ENCODE results near the gene EPHB2.
"Not testable (repeated sequence)": the region's sequence is repeated elsewhere in the genome, so short reads cannot be mapped to it uniquely, and the experiment has no call there.

The EPHB2 gene

GRCh38 chr1:22843441-22844183, 133.0 kb downstream of the EPHB2 start:
- H3K27me3 Mint-ChIP-seq (ENCODE audit: low read depth), result peaks cover 17% of the 10 kb centered on the region
- H3K27ac Mint-ChIP-seq; DNase-seq (ENCODE audit: low spot score): not testable (repeated sequence)

DNA sequence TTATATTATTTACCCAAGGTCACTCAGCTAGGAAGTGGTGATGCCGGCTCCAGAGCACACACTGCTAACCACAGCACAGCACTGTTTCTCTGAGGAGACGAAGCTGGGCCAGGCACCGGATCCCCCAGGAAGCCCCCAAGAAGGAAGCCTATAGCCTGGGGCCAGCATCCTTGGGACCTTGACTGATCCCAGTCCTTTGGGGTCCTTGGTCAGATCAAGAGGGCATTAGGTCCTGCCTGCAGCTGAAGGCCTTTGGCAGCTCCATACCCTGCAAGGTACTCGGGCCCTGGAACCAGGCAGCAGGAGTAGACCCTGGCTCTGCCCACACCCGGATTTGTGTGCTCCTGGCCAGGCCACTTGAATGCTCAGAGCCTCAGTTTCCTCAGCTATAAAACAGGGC, 134.0 kb downstream of the EPHB2 start:
- H3K4me1 Mint-ChIP-seq (ENCODE audit: low read depth), result no peaks in the 10 kb centered on the region
- H3K4me3 Mint-ChIP-seq, result no peak overlapping the region
- H3K9me3 Mint-ChIP-seq, result no peaks in the 10 kb centered on the region
- peaks cover 17% of the 10 kb centered on the region for H3K27me3 Mint-ChIP-seq (ENCODE audit: low read depth)
- no peak for DNase-seq (ENCODE audit: low spot score)
- H3K27ac Mint-ChIP-seq, result no peak overlapping the region
- no peaks in the 10 kb centered on the region for H3K36me3 Mint-ChIP-seq (ENCODE audit: low read depth)

More at GRCh38 chr1:22843441-22844183, 133.0 kb downstream of the EPHB2 start:
- not testable (repeated sequence) for H3K36me3 Mint-ChIP-seq (ENCODE audit: low read depth); H3K4me3 Mint-ChIP-seq; H3K4me1 Mint-ChIP-seq (ENCODE audit: low read depth); H3K9me3 Mint-ChIP-seq

DNA sequence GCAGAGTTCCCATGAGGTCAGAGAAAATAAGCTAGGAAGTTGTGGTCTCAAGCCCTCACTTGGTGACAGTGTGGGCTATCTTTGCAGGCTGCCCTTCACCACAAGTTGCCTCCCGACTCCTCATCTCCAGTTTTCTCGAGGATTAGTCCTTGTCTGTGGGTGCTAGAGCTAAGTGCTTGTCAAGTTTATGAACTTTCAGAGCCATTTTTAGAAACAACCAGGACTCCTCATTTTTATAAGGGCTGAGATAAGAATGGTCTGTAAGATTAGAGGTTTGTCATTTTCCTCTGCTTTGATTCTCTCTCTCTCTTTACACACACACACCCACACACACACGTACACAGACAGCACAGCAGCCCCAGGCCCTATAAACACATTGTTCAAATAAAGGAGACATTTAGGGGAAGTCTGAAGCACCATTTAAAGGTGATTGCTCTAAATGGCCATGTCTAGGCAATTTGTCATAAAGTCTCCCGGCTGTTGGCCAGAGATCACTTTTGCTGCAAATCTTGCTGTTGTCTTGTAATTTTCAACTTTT, 134.8 kb downstream of the EPHB2 start:
- peaks cover 17% of the 10 kb centered on the region for H3K27me3 Mint-ChIP-seq (ENCODE audit: low read depth)
- DNase-seq (ENCODE audit: low spot score), result no peak
- no peaks in the 10 kb centered on the region for H3K9me3 Mint-ChIP-seq
- H3K27ac Mint-ChIP-seq, result no peak overlapping the region
- H3K36me3 Mint-ChIP-seq (ENCODE audit: low read depth), result no peaks in the 10 kb centered on the region
- no peaks in the 10 kb centered on the region for H3K4me1 Mint-ChIP-seq (ENCODE audit: low read depth)
- no peak overlapping the region for H3K4me3 Mint-ChIP-seq

- no peak overlapping the region for H3K4me3 Mint-ChIP-seq
- H3K27ac Mint-ChIP-seq, result no peak overlapping the region
- H3K9me3 Mint-ChIP-seq, result no peaks in the 10 kb centered on the region
- H3K27me3 Mint-ChIP-seq (ENCODE audit: low read depth), result peaks cover 17% of the 10 kb centered on the region
- DNase-seq (ENCODE audit: low spot score), result no peak
- no peaks in the 10 kb centered on the region for H3K36me3 Mint-ChIP-seq (ENCODE audit: low read depth)
- H3K4me1 Mint-ChIP-seq (ENCODE audit: low read depth), result no peaks in the 10 kb centered on the region
Observed at GRCh38 chr1:22846458-22846857, 135.8 kb downstream of the EPHB2 start.

DNA sequence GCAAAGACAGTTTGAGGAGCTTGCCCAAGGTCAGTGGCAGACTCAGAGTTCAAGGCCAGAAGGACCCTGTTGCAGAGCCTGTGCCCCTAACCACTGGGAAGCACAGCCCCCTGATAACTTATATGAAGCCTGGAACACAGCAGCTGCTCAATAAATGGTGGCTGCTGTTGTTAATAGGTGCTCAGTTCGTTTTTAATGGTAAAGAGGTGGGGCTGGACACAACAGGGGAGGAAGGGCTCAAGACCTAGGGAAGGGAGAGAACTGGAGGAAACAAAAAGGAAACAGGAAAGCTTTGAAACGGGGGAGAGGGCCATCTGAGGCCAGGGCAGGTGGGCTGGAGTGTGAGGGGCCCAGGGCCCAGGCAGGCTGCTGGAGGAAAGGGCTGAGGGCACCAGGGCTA, 136.6 kb downstream of the EPHB2 start:
- no peak overlapping the region for H3K4me3 Mint-ChIP-seq
- no peaks in the 10 kb centered on the region for H3K9me3 Mint-ChIP-seq
- H3K36me3 Mint-ChIP-seq (ENCODE audit: low read depth), result no peaks in the 10 kb centered on the region
- no peak for DNase-seq (ENCODE audit: low spot score)
- no peak overlapping the region for H3K27ac Mint-ChIP-seq
- no peaks in the 10 kb centered on the region for H3K4me1 Mint-ChIP-seq (ENCODE audit: low read depth)
- H3K27me3 Mint-ChIP-seq (ENCODE audit: low read depth), result peaks cover 17% of the 10 kb centered on the region

DNA sequence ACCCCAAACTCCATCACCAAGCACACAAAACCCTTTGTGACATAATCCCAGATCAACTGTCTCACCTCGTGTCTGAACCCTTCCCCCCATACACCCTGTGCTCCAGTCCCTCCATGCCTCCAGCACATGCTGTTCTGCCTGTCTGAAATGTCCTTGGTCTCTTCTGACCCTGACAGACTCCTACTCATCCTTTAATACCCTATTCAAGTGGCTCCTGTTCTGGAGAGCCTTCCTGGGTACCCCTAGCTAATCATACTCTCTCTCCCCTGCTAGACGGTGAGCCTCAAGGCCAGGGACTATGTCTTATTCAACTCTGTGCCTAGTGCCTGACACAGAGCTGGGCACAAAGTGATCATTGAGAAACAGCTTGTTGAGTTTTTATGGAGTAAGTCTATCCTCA, 137.1 kb downstream of the EPHB2 start:
- DNase-seq (ENCODE audit: low spot score), result no peak
- Mint-ChIP-seq H3K27ac (no peak overlapping the region), H3K27me3 (ENCODE audit: low read depth) (peaks cover 17% of the 10 kb centered on the region), H3K4me3 (no peak overlapping the region), H3K4me1 (ENCODE audit: low read depth) (no peaks in the 10 kb centered on the region), H3K36me3 (ENCODE audit: low read depth) (no peaks in the 10 kb centered on the region), H3K9me3 (no peaks in the 10 kb centered on the region)

DNA sequence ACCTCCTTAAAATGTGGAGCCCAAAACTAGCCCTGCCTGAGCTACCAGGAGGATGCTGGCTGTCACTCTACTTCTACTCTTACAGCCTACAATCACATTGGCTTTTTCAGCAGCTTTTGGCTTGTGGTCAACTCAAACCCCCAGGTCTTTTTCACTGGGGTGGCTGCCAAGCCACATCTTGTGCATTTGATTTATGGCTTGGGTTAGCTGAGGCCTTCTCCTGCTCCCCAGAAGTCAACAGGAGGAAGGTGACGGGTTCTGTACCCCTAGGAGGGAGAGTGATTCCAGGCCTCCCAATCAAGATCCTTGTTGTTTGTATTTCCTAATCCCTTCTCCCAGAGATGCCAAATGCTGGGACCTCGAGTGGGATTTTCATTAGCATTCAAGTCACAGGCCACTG, 137.8 kb downstream of the EPHB2 start:
- peaks cover 17% of the 10 kb centered on the region for H3K27me3 Mint-ChIP-seq (ENCODE audit: low read depth)
- H3K27ac Mint-ChIP-seq, result no peak overlapping the region
- H3K4me3 Mint-ChIP-seq, result no peak overlapping the region
- no peaks in the 10 kb centered on the region for H3K9me3 Mint-ChIP-seq
- H3K36me3 Mint-ChIP-seq (ENCODE audit: low read depth), result no peaks in the 10 kb centered on the region
- no peak for DNase-seq (ENCODE audit: low spot score)
- no peaks in the 10 kb centered on the region for H3K4me1 Mint-ChIP-seq (ENCODE audit: low read depth)

DNA sequence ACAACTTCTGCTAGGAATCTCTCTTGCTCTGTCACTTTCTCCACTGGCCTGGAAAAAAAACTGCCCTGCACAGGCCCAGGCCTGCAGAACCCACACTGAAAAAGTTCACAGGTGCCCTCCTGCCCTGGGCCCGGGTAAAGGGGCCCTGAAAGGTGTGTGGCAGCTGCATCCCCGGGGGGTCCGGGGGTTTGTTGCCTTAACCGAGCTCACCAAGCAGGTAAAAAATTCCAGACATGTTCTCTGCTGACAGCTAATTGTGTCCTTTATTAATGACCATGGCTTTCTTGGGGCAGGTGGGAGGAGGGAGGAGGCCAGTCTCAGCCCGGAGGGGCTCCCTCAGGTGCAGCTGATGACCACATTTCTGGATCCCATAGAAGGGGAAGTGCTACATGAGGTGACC, 139.1 kb downstream of the EPHB2 start:
- Mint-ChIP-seq H3K4me1 (ENCODE audit: low read depth) (no peaks in the 10 kb centered on the region), H3K4me3 (no peak overlapping the region), H3K36me3 (ENCODE audit: low read depth) (no peaks in the 10 kb centered on the region), H3K27ac (no peak overlapping the region), H3K27me3 (ENCODE audit: low read depth) (peaks cover 17% of the 10 kb centered on the region), H3K9me3 (no peaks in the 10 kb centered on the region)
- no peak for DNase-seq (ENCODE audit: low spot score)

GRCh38 chr1:22850281-22850680, 139.6 kb downstream of the EPHB2 start:
- Mint-ChIP-seq H3K36me3 (ENCODE audit: low read depth) (no peaks in the 10 kb centered on the region), H3K4me1 (ENCODE audit: low read depth) (no peaks in the 10 kb centered on the region), H3K27ac (no peak overlapping the region), H3K4me3 (no peak overlapping the region), H3K27me3 (ENCODE audit: low read depth) (peaks cover 17% of the 10 kb centered on the region), H3K9me3 (no peaks in the 10 kb centered on the region)
- no peak for DNase-seq (ENCODE audit: low spot score)

GRCh38 chr1:22850681-22851080, 140.0 kb downstream of the EPHB2 start:
- Mint-ChIP-seq H3K27me3 (ENCODE audit: low read depth) (peaks cover 13% of the 10 kb centered on the region), H3K4me1 (ENCODE audit: low read depth) (no peaks in the 10 kb centered on the region), H3K27ac (no peak overlapping the region), H3K9me3 (no peaks in the 10 kb centered on the region), H3K4me3 (no peak overlapping the region), H3K36me3 (ENCODE audit: low read depth) (no peaks in the 10 kb centered on the region)
- DNase-seq (ENCODE audit: low spot score), result no peak

GRCh38 chr1:22851517-22851916, 140.9 kb downstream of the EPHB2 start:
- Mint-ChIP-seq H3K27ac (no peak overlapping the region), H3K36me3 (ENCODE audit: low read depth) (no peaks in the 10 kb centered on the region), H3K27me3 (ENCODE audit: low read depth) (peaks cover 13% of the 10 kb centered on the region), H3K4me3 (no peak overlapping the region), H3K4me1 (ENCODE audit: low read depth) (no peaks in the 10 kb centered on the region), H3K9me3 (no peaks in the 10 kb centered on the region)
- DNase-seq (ENCODE audit: low spot score), result no peak

- no peak overlapping the region for H3K4me3 Mint-ChIP-seq
- H3K9me3 Mint-ChIP-seq, result no peaks in the 10 kb centered on the region
- H3K4me1 Mint-ChIP-seq (ENCODE audit: low read depth), result no peaks in the 10 kb centered on the region
- no peaks in the 10 kb centered on the region for H3K36me3 Mint-ChIP-seq (ENCODE audit: low read depth)
- peaks cover 6% of the 10 kb centered on the region for H3K27me3 Mint-ChIP-seq (ENCODE audit: low read depth)
- no peak for DNase-seq (ENCODE audit: low spot score)
- no peak overlapping the region for H3K27ac Mint-ChIP-seq
Observed at GRCh38 chr1:22852144-22852655, 141.6 kb downstream of the EPHB2 start.

- Mint-ChIP-seq H3K4me1 (ENCODE audit: low read depth) (no peaks in the 10 kb centered on the region), H3K9me3 (no peaks in the 10 kb centered on the region), H3K27me3 (ENCODE audit: low read depth) (no peaks in the 10 kb centered on the region), H3K27ac (no peak overlapping the region), H3K4me3 (no peak overlapping the region), H3K36me3 (ENCODE audit: low read depth) (no peaks in the 10 kb centered on the region)
- no peak for DNase-seq (ENCODE audit: low spot score)
Observed at GRCh38 chr1:22853651-22854185, 143.1 kb downstream of the EPHB2 start.

- Mint-ChIP-seq H3K9me3 (no peaks in the 10 kb centered on the region), H3K27ac (no peak overlapping the region), H3K27me3 (ENCODE audit: low read depth) (no peaks in the 10 kb centered on the region), H3K4me3 (no peak overlapping the region), H3K4me1 (ENCODE audit: low read depth) (no peaks in the 10 kb centered on the region), H3K36me3 (ENCODE audit: low read depth) (no peaks in the 10 kb centered on the region)
- DNase-seq (ENCODE audit: low spot score), result no peak
Observed at GRCh38 chr1:22854688-22855565, 144.3 kb downstream of the EPHB2 start.

Data from T-helper 2 cell treated with Interferon-gamma antibody and Interleukin-4, amounts not matched to agents 5 μg/mL and 100 μg/mL, for 36 hours (primary cell).